WTC11 (cell line): ENCODE data around the gene NME2. TPM values are rescaled to one million over a fixed set of nuclear protein-coding genes. Genes with fewer than 3 reads are reported as not detected.
"Not testable (repeated sequence)": the region's sequence is repeated elsewhere in the genome, so short reads cannot be mapped to it uniquely, and the experiment has no call there.

Source experiments
- ATAC-seq: fragments of 200-7000 bp; cut with Tn5 transposase; 2 replicates; pipeline ENCODE4 v1.10.0; 2021; ENCODE audit warnings: mild to moderate bottlenecking, moderate library complexity
- CTCF ChIA-PET: fragments of 300-600 bp; sonication (Branson Sonifier 250); formaldehyde crosslinking; loops from one replicate; lab custom pipeline; 2021; ENCODE audit warnings: antibody characterized with exemption; lab: Charles Lee
- POLR2A ChIA-PET: fragments of 350-600 bp; sonication (Branson Sonifier 250); formaldehyde crosslinking; loops from one replicate; lab custom pipeline; 2021; ENCODE audit warnings: antibody characterized with exemption; lab: Charles Lee
- DNase-seq: peaks from one replicate; pipeline ENCODE4 v3.0.0; 2021; ENCODE audit warnings: low spot score
- H3K27ac Mint-ChIP-seq: 2 replicates; pipeline ENCODE4 v1.8.0; 2021; ENCODE audit warnings: mixed read lengths
- H3K27me3 Mint-ChIP-seq: 2 replicates; pipeline ENCODE4 v1.8.0; 2021; ENCODE audit warnings: low read depth, mild to moderate bottlenecking, moderate library complexity, mixed read lengths
- H3K36me3 Mint-ChIP-seq: 2 replicates; pipeline ENCODE4 v1.8.0; 2021; ENCODE audit warnings: mixed read lengths
- H3K4me1 Mint-ChIP-seq: 2 replicates; pipeline ENCODE4 v1.8.0; 2022; ENCODE audit warnings: mixed read lengths
- H3K4me3 Mint-ChIP-seq: 2 replicates; pipeline ENCODE4 v1.8.0; 2021; ENCODE audit warnings: mild to moderate bottlenecking, moderate library complexity, mixed read lengths
- H3K9me3 Mint-ChIP-seq: 2 replicates; pipeline ENCODE4 v1.8.0; 2021; ENCODE audit warnings: mixed read lengths
- ATF1 ChIP-seq: sonication (generic); formaldehyde crosslinking; IDR thresholded peaks from 2 replicates; pipeline ENCODE4 v1.8.1; 2023; ENCODE audit warnings: mild to moderate bottlenecking, moderate library complexity, missing genetic modification reagents
- ATF3 ChIP-seq: sonication (generic); formaldehyde crosslinking; conservative IDR thresholded peaks from 2 replicates; pipeline ENCODE4 v1.8.1; 2022; ENCODE audit warnings: mild to moderate bottlenecking, missing genetic modification reagents
- ATF6 ChIP-seq: sonication (generic); formaldehyde crosslinking; IDR thresholded peaks from 2 replicates; pipeline ENCODE4 v1.8.1; 2023; ENCODE audit warnings: mild to moderate bottlenecking, missing genetic modification reagents
- ELF4 ChIP-seq: sonication (generic); formaldehyde crosslinking; IDR thresholded peaks from 2 replicates; pipeline ENCODE4 v1.8.1; 2022; ENCODE audit warnings: low read depth, mild to moderate bottlenecking, moderate library complexity, missing genetic modification reagents
- ETV6 ChIP-seq: sonication (generic); formaldehyde crosslinking; IDR thresholded peaks from 2 replicates; pipeline ENCODE4 v1.8.1; 2022; ENCODE audit warnings: mild to moderate bottlenecking, missing genetic modification reagents
- GRHL2 ChIP-seq: fragments of 250-450 bp; sonication (Bioruptor Pico); IDR thresholded peaks from 2 replicates; pipeline ENCODE4 v1.8.0; 2022; ENCODE audit warnings: mild to moderate bottlenecking, moderate library complexity; ENCODE audit not compliant: insufficient replicate concordance, severe bottlenecking
- KAT7 ChIP-seq: sonication (generic); formaldehyde crosslinking; IDR thresholded peaks from 2 replicates; pipeline ENCODE4 v1.8.1; 2023; ENCODE audit warnings: missing genetic modification reagents, mild to moderate bottlenecking, borderline replicate concordance
- NFE2L1 ChIP-seq: sonication (generic); formaldehyde crosslinking; IDR thresholded peaks from 2 replicates; pipeline ENCODE4 v1.8.1; 2023; ENCODE audit warnings: missing genetic modification reagents
- NR2C2 ChIP-seq: sonication (generic); formaldehyde crosslinking; IDR thresholded peaks from 2 replicates; pipeline ENCODE4 v1.8.0; 2022; ENCODE audit warnings: mild to moderate bottlenecking, missing genetic modification reagents
- NR3C1 ChIP-seq: sonication (generic); formaldehyde crosslinking; conservative IDR thresholded peaks from 2 replicates; pipeline ENCODE4 v1.8.1; 2023; ENCODE audit warnings: low read depth, mild to moderate bottlenecking, missing genetic modification reagents
- TP53 ChIP-seq: sonication (generic); formaldehyde crosslinking; IDR thresholded peaks from 2 replicates; pipeline ENCODE4 v1.8.1; 2023; ENCODE audit warnings: mild to moderate bottlenecking, missing genetic modification reagents
- ZMAT4 ChIP-seq: fragments of 250-450 bp; sonication (Bioruptor Pico); IDR thresholded peaks from 2 replicates; pipeline ENCODE4 v1.9.0; 2021; ENCODE audit warnings: mild to moderate bottlenecking
- ZNF232 ChIP-seq: sonication (generic); formaldehyde crosslinking; IDR thresholded peaks from 2 replicates; pipeline ENCODE4 v1.8.0; 2022; ENCODE audit warnings: mild to moderate bottlenecking, missing genetic modification reagents
- ZNF396 ChIP-seq: fragments of 250-450 bp; sonication (Bioruptor Pico); IDR thresholded peaks from 2 replicates; pipeline ENCODE4 v1.8.0; 2021; ENCODE audit warnings: mild to moderate bottlenecking, moderate library complexity, borderline replicate concordance
- ZSCAN18 ChIP-seq: fragments of 250-450 bp; sonication (Bioruptor Pico); IDR thresholded peaks from 2 replicates; pipeline ENCODE4 v2.1.2; 2022; ENCODE audit warnings: mild to moderate bottlenecking, moderate library complexity
- total RNA-seq: library from RNA; stranded (reverse); gene quantifications from 3 replicates; pipeline ENCODE4 v1.2.3, GENCODE V29; 2021
- TF ChIP-seq, protein P1 (sequence below): sonication (generic); formaldehyde crosslinking; IDR thresholded peaks from 2 replicates; pipeline ENCODE4 v1.8.1; 2023; ENCODE audit warnings: mild to moderate bottlenecking, missing genetic modification reagents, borderline replicate concordance
- TF ChIP-seq, protein P2 (sequence below): sonication (generic); formaldehyde crosslinking; IDR thresholded peaks from 2 replicates; pipeline ENCODE4 v1.8.1; 2022; ENCODE audit warnings: mild to moderate bottlenecking, moderate library complexity, missing genetic modification reagents

NME2 gene
- total RNA-seq, 1 experiment from 2014 or later = 746 TPM

DNA sequence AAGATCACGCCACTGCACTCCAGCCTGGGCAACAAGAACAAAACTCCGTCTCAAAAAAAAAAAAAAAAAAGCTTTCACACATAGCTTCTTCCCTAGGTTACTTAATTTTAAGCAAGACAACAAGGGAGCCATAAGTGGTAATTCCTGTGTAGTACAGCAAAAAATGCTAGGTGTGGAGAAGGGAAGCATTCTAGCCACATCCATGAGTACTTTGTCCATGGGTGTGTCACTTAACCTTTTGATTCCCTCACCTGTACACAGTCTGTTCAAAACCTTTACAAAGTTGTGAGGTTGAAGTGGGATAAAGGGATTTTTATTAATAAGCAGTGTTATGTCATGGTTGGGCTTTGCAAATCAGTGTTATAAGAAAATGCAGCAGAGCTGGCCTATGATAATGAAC is 4.5 kb downstream of the NME2 start (continued):
- no peak for TF ChIP-seq ATF1 (CRISPR knock-in tag)
- no peak for TF ChIP-seq ZNF232
- TF ChIP-seq ZMAT4 (CRISPR knock-in tag) = no peak
- TF ChIP-seq ATF3 (CRISPR knock-in tag) = no peak
- TF ChIP-seq ETV6 (CRISPR knock-in tag) = no peak
- TF ChIP-seq NR2C2 (CRISPR knock-in tag) = no peak
- no peak for TF ChIP-seq ZNF396
- no peak for TF ChIP-seq ELF4 (CRISPR knock-in tag)
- no peak for TF ChIP-seq GRHL2 (CRISPR knock-in tag)
- no peak for TF ChIP-seq NR3C1 (CRISPR knock-in tag)
- no peak for TF ChIP-seq KAT7 (CRISPR knock-in tag)
- TF ChIP-seq, protein P1, sequence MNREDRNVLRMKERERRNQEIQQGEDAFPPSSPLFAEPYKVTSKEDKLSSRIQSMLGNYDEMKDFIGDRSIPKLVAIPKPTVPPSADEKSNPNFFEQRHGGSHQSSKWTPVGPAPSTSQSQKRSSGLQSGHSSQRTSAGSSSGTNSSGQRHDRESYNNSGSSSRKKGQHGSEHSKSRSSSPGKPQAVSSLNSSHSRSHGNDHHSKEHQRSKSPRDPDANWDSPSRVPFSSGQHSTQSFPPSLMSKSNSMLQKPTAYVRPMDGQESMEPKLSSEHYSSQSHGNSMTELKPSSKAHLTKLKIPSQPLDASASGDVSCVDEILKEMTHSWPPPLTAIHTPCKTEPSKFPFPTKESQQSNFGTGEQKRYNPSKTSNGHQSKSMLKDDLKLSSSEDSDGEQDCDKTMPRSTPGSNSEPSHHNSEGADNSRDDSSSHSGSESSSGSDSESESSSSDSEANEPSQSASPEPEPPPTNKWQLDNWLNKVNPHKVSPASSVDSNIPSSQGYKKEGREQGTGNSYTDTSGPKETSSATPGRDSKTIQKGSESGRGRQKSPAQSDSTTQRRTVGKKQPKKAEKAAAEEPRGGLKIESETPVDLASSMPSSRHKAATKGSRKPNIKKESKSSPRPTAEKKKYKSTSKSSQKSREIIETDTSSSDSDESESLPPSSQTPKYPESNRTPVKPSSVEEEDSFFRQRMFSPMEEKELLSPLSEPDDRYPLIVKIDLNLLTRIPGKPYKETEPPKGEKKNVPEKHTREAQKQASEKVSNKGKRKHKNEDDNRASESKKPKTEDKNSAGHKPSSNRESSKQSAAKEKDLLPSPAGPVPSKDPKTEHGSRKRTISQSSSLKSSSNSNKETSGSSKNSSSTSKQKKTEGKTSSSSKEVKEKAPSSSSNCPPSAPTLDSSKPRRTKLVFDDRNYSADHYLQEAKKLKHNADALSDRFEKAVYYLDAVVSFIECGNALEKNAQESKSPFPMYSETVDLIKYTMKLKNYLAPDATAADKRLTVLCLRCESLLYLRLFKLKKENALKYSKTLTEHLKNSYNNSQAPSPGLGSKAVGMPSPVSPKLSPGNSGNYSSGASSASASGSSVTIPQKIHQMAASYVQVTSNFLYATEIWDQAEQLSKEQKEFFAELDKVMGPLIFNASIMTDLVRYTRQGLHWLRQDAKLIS (CRISPR knock-in tag) = no peak
- no peak for TF ChIP-seq ZSCAN18 (CRISPR knock-in tag)

DNA sequence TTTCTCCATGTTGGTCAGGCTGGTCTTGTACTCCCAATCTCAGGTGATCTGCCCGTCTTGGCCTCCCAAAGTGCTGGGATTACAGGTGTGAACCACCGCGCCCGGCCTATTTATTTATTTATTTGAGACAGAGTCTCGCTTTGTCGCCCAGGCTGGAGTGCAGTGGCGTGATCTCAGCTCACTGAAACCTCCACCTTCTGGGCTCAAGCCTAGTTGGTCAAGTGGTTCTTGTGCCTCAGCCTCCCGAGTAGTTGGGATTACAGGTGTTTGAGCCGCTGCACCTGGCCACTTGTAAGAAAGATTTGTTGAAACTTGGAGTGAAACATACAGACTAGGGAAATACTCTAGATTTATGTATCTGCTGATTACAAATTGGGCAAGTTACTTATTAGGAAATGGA is 5.8 kb downstream of the NME2 start:
- H3K4me3 Mint-ChIP-seq, H3K27me3 Mint-ChIP-seq, H3K4me1 Mint-ChIP-seq, H3K9me3 Mint-ChIP-seq, H3K27ac Mint-ChIP-seq, DNase-seq, POLR2A ChIA-PET, CTCF ChIA-PET, ATAC-seq: not testable (repeated sequence)
- peaks cover 46% of the 10 kb centered on the region for H3K36me3 Mint-ChIP-seq

DNA sequence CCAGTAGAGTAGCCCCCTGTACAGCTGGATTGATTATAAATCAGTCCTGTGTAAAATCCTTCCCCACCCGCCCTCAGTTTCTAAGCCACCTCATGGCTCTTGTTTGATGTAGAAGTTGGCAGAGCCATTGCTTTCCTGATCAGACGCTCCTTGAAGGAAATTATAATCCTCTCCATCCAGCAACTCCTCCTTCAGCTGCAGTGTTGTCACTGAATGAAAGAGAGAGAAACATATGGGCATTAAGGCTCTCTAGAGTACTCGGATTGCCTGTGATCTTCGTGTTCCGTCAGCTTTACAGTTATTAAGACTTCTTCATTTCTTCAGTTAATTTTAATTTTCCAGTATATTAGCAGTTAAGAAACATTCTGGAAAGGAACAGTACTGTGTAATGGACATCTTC is 14.3 kb downstream of the NME2 start:
- H3K27ac Mint-ChIP-seq = no peak overlapping the region
- H3K4me3 Mint-ChIP-seq = no peak overlapping the region
- no peak for TF ChIP-seq ZNF396
- no peak for TF ChIP-seq ZSCAN18 (CRISPR knock-in tag)
- no peak for TF ChIP-seq NFE2L1
- TF ChIP-seq ATF6 = no peak
- TF ChIP-seq, protein P2, sequence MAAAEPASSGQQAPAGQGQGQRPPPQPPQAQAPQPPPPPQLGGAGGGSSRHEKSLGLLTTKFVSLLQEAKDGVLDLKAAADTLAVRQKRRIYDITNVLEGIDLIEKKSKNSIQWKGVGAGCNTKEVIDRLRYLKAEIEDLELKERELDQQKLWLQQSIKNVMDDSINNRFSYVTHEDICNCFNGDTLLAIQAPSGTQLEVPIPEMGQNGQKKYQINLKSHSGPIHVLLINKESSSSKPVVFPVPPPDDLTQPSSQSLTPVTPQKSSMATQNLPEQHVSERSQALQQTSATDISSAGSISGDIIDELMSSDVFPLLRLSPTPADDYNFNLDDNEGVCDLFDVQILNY (CRISPR knock-in tag) = no peak
- no peak for TF ChIP-seq TP53 (CRISPR knock-in tag)
- TF ChIP-seq NR3C1 (CRISPR knock-in tag) = no peak
- TF ChIP-seq, all 79 proteins: peak for 0
- ATAC-seq = no peak
- no peaks in the 10 kb centered on the region for H3K9me3 Mint-ChIP-seq
- no peaks in the 10 kb centered on the region for H3K27me3 Mint-ChIP-seq
- no peak for DNase-seq
- no peaks in the 10 kb centered on the region for H3K4me1 Mint-ChIP-seq
- CTCF ChIA-PET = no interaction called here
- H3K36me3 Mint-ChIP-seq = peaks cover 41% of the 10 kb centered on the region
- POLR2A ChIA-PET = no interaction called here
